Stimulated activated CD4-positive, alpha-beta T cell treated with anti-CD3 and anti-CD28 coated beads, Interleukin-15, amount 100 ng/mL, for 1 hour (primary cell): Measurements from ENCODE around the gene SFXN5.
A peak's percentile ranks its signal among the peaks of the same experiment; 100 is the strongest.
"Not testable (repeated sequence)": the region's sequence is repeated elsewhere in the genome, so short reads cannot be mapped to it uniquely, and the experiment has no call there.

Source experiments
- DNase-seq, 2 donors: peaks; one replicate each; pipeline ENCODE4 v3.0.0-alpha.2; 2020; ENCODE audit warnings: low read depth in 1 of 2, low spot score in 1 of 2

The SFXN5 gene

DNA sequence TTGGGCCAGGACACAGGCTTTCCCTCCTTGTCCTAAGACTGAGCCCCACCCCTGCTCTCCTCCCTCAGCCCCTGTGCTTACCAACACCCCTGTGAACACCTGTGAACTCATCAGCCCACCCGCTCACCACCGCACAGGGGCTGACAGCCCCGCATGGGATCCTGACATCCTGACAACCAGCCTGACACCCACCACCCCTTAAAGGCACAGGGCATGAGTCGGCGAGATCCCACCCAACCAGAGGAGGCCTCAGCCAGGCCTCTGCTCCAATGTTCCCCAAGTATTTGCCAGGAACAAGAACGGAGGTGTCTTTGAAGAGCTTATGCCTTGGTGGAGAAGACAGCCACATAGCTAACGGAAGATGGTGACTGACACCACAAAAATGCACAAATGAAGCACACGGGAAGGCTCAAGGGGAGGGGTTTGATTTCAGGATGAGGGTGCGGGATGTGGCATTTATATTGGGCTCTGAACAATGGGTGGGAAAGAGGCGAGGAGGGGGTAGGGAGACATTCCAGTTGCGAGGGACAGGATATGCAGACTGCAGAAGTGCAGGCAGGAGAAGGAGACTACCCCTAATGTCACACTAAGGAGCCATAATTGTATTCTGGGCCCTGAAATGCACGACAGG lies 30.2 kb upstream of the SFXN5 start:
- no peak for DNase-seq

GRCh38 chr2:73100956-73101355 lies 29.4 kb upstream of the SFXN5 start:
- DNase-seq = no peak

GRCh38 chr2:73099486-73099885 lies 28.0 kb upstream of the SFXN5 start:
- DNase-seq = no peak

DNA sequence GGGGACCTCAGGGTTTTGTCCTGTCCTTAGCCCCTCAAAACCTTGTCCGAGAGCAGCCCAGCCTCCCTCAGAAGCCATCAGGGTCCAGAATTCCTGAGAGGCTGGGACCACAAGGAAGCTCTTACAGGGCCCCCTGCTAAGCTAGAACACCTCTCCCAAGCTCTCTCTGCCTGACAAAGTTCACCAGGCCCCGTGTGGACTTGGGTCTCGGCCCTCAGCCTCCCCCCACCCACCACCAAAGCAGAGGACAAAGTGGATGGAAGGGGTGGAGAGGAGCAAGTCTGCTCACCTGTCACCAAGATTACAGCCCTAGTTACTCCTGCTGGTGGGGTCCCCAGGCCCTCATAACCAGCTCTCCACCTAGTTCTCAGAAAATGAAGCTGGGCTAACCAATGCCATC lies 24.4 kb upstream of the SFXN5 start:
- DNase-seq = no peak

DNA sequence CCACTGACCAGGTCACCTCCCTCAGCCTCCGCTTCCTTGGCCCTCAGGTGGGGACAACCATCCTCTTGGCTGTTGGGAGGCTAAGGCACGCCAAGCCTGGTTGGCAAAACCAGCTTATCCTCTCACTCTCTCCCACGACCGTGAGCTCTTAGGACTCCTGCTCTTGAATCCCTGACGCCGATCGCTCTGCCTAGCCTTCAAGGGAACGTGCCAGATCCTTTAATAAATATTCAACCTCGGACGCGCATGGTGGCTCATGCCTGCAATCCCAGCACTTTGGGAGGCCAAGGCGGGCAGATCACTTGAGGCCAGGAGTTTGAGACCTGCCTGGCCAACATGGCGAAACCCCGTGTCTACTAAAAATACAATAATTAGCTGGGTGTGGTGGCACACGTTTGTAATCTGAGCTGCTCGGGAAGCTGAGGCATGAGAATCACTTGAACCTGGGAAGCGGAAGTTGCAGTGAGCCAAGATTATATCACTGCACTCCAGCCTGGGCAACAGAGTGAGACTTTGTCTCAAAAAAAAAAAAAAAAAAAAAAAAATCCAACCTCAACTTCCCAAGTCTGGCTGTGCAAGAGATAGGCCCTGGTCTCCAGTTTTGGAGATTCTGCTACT lies 22.2 kb upstream of the SFXN5 start:
- DNase-seq = not testable (repeated sequence)

DNA sequence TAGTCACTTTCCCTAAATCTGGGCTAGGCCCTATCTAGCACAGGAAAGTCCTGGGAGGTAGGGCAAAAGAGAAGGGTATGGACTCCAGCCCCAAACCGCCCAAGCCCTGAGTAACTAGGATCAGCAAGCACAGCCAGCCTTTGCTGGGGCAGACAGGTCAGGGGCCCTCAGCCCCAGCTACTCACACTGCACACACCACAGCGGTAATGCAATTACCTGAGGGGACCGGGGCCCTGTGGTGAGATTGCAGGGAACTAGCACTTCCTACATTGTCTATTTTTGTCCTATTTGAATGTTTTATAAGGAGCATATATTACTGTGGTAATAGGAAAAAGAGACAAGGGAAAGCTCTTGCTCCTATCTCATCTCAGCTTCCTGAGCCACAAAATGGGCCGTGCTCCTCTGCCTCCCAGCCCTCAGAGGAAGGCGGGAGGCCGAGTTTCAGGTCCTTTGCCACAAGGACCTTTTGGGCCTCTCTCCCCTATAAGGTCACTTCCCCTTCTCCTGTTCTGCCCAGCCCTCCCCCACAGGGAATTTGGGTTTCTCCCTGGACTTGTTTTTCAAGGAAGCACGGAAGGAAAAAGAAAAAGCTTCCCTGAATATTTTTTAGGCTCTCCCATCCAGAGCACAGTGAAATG lies 20.8 kb upstream of the SFXN5 start:
- DNase-seq = no peak

- no peak for DNase-seq
Measured at GRCh38 chr2:73091696-73092095, 20.2 kb upstream of the SFXN5 start.

- DNase-seq = no peak
Measured at GRCh38 chr2:73091164-73091563, 19.7 kb upstream of the SFXN5 start.

DNA sequence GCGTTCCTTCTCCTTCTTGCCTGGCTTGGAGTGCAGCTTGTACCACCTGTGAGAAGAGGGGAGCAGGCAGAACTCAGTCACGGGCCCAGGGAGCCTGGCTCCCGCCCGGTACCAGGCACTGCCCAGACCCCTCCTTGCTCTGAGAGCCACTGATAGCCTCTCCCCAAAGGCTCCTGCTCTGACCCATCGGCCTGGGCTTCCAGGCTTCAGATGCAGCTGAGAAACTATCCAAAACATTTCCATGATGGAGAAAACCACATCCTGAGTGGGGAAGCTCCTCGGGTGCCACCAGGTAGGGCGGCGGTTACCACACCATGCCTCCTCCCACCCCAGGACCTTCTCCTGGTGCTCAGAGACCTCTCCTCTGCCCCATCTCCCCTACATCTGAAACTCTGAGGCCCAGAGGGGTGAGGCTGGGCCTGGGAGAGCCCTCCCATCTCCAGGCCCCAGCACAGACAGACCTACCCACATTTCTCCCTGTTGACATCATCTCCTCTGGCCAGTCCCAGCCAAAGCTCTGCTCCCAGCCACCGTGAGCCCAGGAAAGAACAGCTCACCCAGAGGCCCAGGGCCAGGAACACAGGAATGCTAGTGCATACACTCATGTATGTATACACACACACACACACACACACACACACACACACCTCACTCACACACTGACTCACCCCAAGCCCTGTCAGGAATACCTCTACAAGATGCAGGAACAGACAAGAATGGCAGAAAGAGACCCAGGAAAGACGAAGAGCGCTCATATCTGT lies 17.9 kb upstream of the SFXN5 start:
- DNase-seq = no peak

DNA sequence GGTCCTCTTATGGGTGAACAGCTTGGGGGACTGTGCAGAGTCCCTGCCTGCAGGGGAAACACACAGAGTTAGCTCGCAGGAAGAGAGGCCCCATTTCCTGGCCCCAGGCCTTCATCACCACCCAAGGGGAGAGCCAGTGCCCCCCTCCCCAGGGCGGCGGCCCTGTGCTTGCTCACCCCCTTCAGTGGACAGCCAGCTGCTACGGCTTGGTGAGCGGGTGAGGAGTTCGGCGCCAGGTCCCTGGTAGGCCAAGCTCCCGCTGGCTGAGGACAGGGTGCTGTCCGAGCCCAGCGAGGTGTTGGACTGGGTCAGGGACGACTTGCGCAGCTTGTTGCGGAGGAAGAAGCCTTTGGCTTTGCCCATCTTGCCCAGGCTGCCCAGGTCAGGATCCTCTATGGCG lies 17.2 kb upstream of the SFXN5 start:
- DNase-seq = no peak

DNA sequence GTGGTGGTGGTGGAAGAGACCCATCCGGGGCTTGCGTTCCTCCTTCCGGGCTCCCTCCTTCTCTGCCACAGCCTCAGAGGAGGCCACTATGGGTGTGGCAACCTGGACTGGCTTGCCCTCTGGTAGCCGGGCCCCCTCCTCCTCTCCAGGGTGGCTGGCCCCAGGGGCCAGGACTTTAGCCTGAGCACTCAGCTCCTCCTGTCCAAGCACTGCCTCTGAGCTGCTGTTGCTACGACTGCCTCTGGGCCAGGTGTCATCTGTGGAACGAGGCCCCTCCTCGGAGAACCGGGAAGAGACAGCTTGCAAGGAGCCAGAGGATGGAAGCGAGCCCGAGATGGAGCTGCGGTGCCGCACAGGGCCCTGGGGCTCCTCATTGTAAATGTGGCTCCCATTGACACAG lies 16.7 kb upstream of the SFXN5 start:
- DNase-seq = no peak

- DNase-seq = no peak
Measured at GRCh38 chr2:73087311-73087710, 15.8 kb upstream of the SFXN5 start.

- DNase-seq = peak; percentile 66 to 74
Measured at GRCh38 chr2:73085691-73086090, 14.2 kb upstream of the SFXN5 start.

GRCh38 chr2:73084971-73085370 lies 13.5 kb upstream of the SFXN5 start:
- DNase-seq = no peak

- DNase-seq = no peak
Measured at GRCh38 chr2:73083886-73084800, 12.6 kb upstream of the SFXN5 start.

DNA sequence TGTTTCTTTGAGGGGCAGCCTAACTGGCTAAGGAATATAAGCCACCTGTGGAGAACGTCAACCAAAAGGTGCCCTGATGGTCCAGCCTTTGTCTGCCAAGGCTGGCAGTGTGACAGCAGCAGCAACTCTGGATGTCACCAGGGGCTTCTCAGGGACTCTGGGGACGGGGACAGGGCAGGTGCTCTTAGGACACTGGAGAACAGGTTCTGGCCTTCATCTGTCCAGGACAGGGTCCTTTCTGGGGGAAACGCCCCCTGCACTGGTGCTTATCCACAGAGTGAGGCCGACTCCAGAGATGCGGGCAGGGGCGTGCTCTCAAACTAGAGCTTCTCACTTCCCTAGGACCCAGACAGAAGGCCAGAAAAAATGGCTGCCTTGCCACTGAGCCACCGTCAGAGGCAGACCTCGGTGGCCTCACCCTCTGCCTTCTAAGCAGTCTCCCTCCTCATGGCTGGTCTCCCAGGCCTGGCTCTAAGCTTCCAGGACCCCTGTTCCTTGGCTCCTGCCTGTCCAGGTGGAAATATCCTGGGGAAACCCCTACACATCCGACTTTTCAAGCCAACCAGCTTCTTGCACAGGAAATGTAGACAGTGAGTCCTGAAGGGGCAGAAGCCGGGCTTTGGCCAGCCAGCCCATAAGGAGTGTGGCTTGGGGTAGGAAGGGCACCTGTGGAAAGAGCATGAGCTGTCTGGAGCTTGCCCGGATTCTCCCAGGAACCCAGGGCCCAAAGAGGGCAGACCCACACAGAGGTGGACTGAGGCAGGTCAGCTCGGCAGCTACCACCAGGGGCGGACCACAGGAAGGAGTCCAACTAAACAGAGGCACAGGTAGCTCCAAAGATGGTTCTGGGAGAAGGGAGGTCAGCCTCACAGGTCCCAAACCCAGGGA lies 11.3 kb upstream of the SFXN5 start:
- DNase-seq = no peak

DNA sequence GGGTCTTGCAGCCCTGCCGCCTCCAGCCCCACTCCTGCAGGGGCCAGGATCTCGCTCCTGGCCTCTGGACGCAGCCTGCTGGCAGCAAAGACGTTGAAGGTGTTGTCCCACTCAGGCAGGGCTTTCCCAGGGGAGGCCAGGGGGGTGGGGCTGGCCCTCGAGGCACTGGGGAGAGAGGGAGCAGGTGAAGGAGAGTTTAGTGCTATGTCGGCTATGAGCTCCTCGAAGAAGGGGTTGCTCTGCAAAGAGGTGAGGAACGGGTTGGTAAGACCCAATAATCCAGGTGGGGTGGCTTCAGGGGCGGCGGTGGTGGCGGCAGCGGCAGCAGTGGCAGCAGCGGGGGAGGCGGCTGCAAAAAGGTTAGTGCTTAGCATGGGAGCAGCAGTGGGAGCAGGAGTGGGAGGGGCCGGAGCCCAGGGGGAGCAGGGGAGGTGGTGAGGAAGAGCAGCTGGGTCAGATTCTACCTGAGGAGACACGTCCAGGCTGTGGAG lies 9.7 kb upstream of the SFXN5 start:
- DNase-seq = no peak

DNA sequence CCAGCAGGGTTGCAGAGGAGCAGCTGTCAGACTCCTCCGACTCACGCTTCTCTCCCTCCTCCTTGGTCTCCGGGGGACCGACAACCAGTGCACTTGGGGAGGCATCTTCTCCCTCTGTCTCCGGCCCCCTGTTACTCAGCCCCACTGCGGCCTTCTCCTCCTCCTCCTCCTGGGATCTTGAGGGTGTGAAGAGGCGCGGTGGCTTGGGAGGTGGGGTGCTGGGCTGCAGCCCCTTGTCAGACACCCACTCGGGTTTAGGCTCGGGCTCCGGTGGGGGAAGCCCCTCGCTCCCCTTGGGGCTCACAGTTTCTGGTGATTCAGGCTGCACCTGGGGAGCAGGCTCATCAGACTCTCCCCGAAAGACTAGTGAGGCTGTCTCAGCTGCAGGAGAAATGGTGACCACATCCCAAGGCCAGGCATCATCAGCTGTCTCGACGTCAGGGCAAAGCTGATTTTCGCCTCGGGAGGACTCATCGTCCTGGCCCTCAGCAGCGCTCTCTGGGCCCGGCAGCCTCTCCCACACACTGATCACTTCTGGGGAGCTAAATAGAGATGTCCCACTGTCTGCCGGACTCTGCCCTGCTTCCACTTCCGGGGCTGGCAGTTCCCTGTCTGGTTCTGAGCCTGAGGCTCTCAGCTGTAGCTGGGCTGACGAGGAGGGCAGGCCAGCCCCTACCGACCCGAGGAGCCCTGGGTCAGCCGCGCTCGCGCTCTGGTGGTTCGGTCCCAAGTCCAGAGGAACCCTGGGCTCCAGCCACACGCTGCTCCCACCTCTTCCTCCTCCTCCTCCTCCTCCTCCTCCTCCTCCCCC lies 9.0 kb upstream of the SFXN5 start:
- DNase-seq = no peak

DNA sequence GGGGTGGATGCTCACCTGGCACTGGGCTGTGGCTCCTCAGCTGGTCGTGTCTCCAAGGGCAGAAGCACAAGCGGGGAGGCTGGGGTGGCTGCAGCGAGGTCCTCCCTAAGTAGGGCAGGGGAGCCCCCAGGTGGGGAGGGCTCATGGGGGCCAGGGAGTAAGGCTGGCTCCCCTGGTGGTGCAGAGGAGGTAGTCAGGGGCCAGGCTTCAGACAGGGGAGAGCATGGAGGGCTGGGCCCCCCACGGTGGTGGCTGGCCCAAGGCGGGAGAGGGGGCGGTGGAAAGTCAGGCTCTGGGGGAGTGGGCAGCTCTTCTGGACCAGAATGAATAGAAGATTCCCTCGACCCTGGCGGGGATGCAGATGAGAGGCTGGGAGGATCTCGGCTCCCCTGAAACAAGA lies 8.1 kb upstream of the SFXN5 start:
- no peak for DNase-seq
